H7 (cell line): ENCODE measurements around the gene RGS19. TPM values are rescaled to one million over a fixed set of nuclear protein-coding genes. Genes with fewer than 3 reads are reported as not detected.

Source experiments
- DNase-seq: peaks from one replicate; pipeline ENCODE4 v3.0.0; 2012
- H3K27me3 ChIP-seq: 2 replicates; pipeline ENCODE4 v1.6.0; 2011; ENCODE audit warnings: mild to moderate bottlenecking, low read length; ENCODE audit not compliant: control insufficient read depth, insufficient read depth
- H3K36me3 ChIP-seq: replicated peaks from 2 replicates; pipeline ENCODE4 v1.5.1; 2011; ENCODE audit warnings: low read length; ENCODE audit not compliant: control insufficient read depth, insufficient read depth
- H3K4me3 ChIP-seq: 2 replicates; pipeline ENCODE4 v1.5.1; 2011; ENCODE audit warnings: low read depth, mild to moderate bottlenecking, control low read depth, low read length, moderate library complexity; ENCODE audit not compliant: insufficient read depth
- total RNA-seq: library from RNA; depleted of rRNA; stranded (reverse); fragments of >200 nt; shearing (Covaris generic); gene quantifications from 2 replicates; pipeline ENCODE4 v1.2.3, GENCODE V29; 2014

Gene RGS19
- total RNA-seq, 1 experiment from 2014 or later: 24.3 TPM

- peak; percentile 98 for DNase-seq
- H3K4me3 ChIP-seq: no peak overlapping the region
Observed at GRCh38 chr20:64069614-64070243, 9.6 kb downstream of the RGS19 start.

GRCh38 chr20:64069209-64069613, 10.1 kb downstream of the RGS19 start:
- no peak for DNase-seq
- Histone ChIP-seq H3K36me3 (no peaks in the 10 kb centered on the region; the same call in 1 of the 2 replicates), H3K4me3 (no peak overlapping the region)

More at GRCh38 chr20:64069614-64070243, 9.6 kb downstream of the RGS19 start:
- Histone ChIP-seq H3K36me3 (no peaks in the 10 kb centered on the region; the same call in 1 of the 2 replicates), H3K27me3 (no peaks in the 10 kb centered on the region)

GRCh38 chr20:64068386-64069208, 10.7 kb downstream of the RGS19 start:
- Histone ChIP-seq H3K27me3 (no peaks in the 10 kb centered on the region), H3K4me3 (no peak overlapping the region), H3K36me3 (no peaks in the 10 kb centered on the region; the same call in 1 of the 2 replicates)
- no peak for DNase-seq

More at GRCh38 chr20:64069209-64069613, 10.1 kb downstream of the RGS19 start:
- H3K27me3 ChIP-seq: no peaks in the 10 kb centered on the region

GRCh38 chr20:64067733-64068307, 11.5 kb downstream of the RGS19 start:
- DNase-seq: peak; percentile 68
- no peaks in the 10 kb centered on the region; the same call in 1 of the 2 replicates for H3K36me3 ChIP-seq
- no peaks in the 10 kb centered on the region for H3K27me3 ChIP-seq
- no peak overlapping the region for H3K4me3 ChIP-seq

- Histone ChIP-seq H3K27me3 (no peaks in the 10 kb centered on the region), H3K36me3 (no peaks in the 10 kb centered on the region; the same call in 1 of the 2 replicates), H3K4me3 (no peak overlapping the region)
- DNase-seq: no peak
Observed at GRCh38 chr20:64067005-64067632, 12.2 kb downstream of the RGS19 start.

- Histone ChIP-seq H3K36me3 (no peaks in the 10 kb centered on the region; the same call in 1 of the 2 replicates), H3K27me3 (no peaks in the 10 kb centered on the region), H3K4me3 (no peak overlapping the region)
- peak; percentile 87 for DNase-seq
Observed at GRCh38 chr20:64065974-64066343, 13.4 kb downstream of the RGS19 start.

- no peaks in the 10 kb centered on the region for H3K27me3 ChIP-seq
- H3K4me3 ChIP-seq: no peak overlapping the region
- no peak for DNase-seq
- H3K36me3 ChIP-seq: no peaks in the 10 kb centered on the region; the same call in 1 of the 2 replicates
Observed at GRCh38 chr20:64065062-64065973, 14.0 kb downstream of the RGS19 start.

- DNase-seq: no peak
- Histone ChIP-seq H3K4me3 (peak overlapping the region; percentile 89; the same call in 1 of the 2 replicates), H3K27me3 (no peaks in the 10 kb centered on the region), H3K36me3 (no peaks in the 10 kb centered on the region)
Observed at GRCh38 chr20:64064145-64064698, 15.1 kb downstream of the RGS19 start.

GRCh38 chr20:64063389-64064144, 15.8 kb downstream of the RGS19 start:
- Histone ChIP-seq H3K4me3 (peak overlapping the region; percentile 89), H3K27me3 (no peaks in the 10 kb centered on the region), H3K36me3 (no peaks in the 10 kb centered on the region)
- peak; percentile 89 for DNase-seq

GRCh38 chr20:64062596-64063388, 16.5 kb downstream of the RGS19 start, which contains the start of gene TCEA2:
TCEA2 (plus strand) TSS chr20:64063198; CDS start chr20:64063313, 115 bp downstream.
- H3K27me3 ChIP-seq: no peaks in the 10 kb centered on the region
- no peaks in the 10 kb centered on the region for H3K36me3 ChIP-seq
- DNase-seq: peak; percentile 99
- H3K4me3 ChIP-seq: peak within 1 kb of the TSS; percentile 89

- DNase-seq: no peak
- no peaks in the 10 kb centered on the region for H3K36me3 ChIP-seq
- H3K27me3 ChIP-seq: no peaks in the 10 kb centered on the region
- peak overlapping the region; percentile 89 for H3K4me3 ChIP-seq
Observed at GRCh38 chr20:64062276-64062595, 17.1 kb downstream of the RGS19 start.

- DNase-seq: no peak
Observed at GRCh38 chr20:64058536-64058935, 20.8 kb downstream of the RGS19 start.

More at GRCh38 chr20:64058536-64058935, 20.8 kb downstream of the RGS19 start:
- Histone ChIP-seq H3K27me3 (no peaks in the 10 kb centered on the region; the same call in 1 of the 2 replicates), H3K36me3 (no peaks in the 10 kb centered on the region), H3K4me3 (no peak overlapping the region)
